ENCODE results near the gene DUS2. TPM values are rescaled to one million over a fixed set of nuclear protein-coding genes. Genes with fewer than 3 reads are reported as not detected.
"Not testable (repeated sequence)": the region's sequence is repeated elsewhere in the genome, so short reads cannot be mapped to it uniquely, and the experiment has no call there.

DUS2 gene
- total and polyA plus RNA-seq, 4 donors = 13.3 to 17.2 (median 15.3) TPM

GRCh38 chr16:68086860-68087268 lies 63.8 kb downstream of the DUS2 start:
- peak in 1 of 6 donors; percentile 7 for DNase-seq (ENCODE audit: low read depth in 4 of 6, low spot score in 6 of 6)
- Histone ChIP-seq H3K36me3 (ENCODE audit: control insufficient read depth, insufficient read depth, low read length) (no peaks in the 10 kb centered on the region), H3K9me3 (ENCODE audit: control insufficient read depth, insufficient read depth, low read length) (no peaks in the 10 kb centered on the region), H3K27ac (ENCODE audit: low read depth, low read length) (peak overlapping the region; percentile 88), H3K4me1 (ENCODE audit: control insufficient read depth, insufficient read depth, low read length) (peaks cover 24% of the 10 kb centered on the region), H3K27me3 (ENCODE audit: control insufficient read depth, insufficient read depth, low read length) (no peaks in the 10 kb centered on the region), H3K4me3 (ENCODE audit: low read depth, low read length) (peak overlapping the region; percentile 81)
- no CpG with 5 or more reads among the region's 6 CpGs for WGBS (ENCODE audit: insufficient coverage)

- Histone ChIP-seq H3K9me3 (ENCODE audit: control insufficient read depth, insufficient read depth, low read length) (no peaks in the 10 kb centered on the region), H3K27ac (ENCODE audit: low read depth, low read length) (no peak overlapping the region), H3K4me1 (ENCODE audit: control insufficient read depth, insufficient read depth, low read length) (peaks cover 24% of the 10 kb centered on the region), H3K4me3 (ENCODE audit: low read depth, low read length) (no peak overlapping the region), H3K36me3 (ENCODE audit: control insufficient read depth, insufficient read depth, low read length) (no peaks in the 10 kb centered on the region), H3K27me3 (ENCODE audit: control insufficient read depth, insufficient read depth, low read length) (no peaks in the 10 kb centered on the region)
- DNase-seq (ENCODE audit: low read depth in 4 of 6, low spot score in 6 of 6) = no peak
- no CpG with 5 or more reads among the region's 2 CpGs for WGBS (ENCODE audit: insufficient coverage)
These were observed 64.6 kb downstream of the DUS2 start for GRCh38 chr16:68087688-68088087.

GRCh38 chr16:68088130-68088972 lies 65.3 kb downstream of the DUS2 start:
- Histone ChIP-seq H3K9me3 (ENCODE audit: control insufficient read depth, insufficient read depth, low read length) (no peaks in the 10 kb centered on the region), H3K36me3 (ENCODE audit: control insufficient read depth, insufficient read depth, low read length) (no peaks in the 10 kb centered on the region), H3K4me1 (ENCODE audit: control insufficient read depth, insufficient read depth, low read length) (peaks cover 19% of the 10 kb centered on the region), H3K4me3 (ENCODE audit: low read depth, low read length) (no peak overlapping the region), H3K27ac (ENCODE audit: low read depth, low read length) (no peak overlapping the region), H3K27me3 (ENCODE audit: control insufficient read depth, insufficient read depth, low read length) (no peaks in the 10 kb centered on the region)
- no peak for DNase-seq (ENCODE audit: low read depth in 4 of 6, low spot score in 6 of 6)
- WGBS (ENCODE audit: insufficient coverage) = 97% methylated on average over 5 of the region's 9 CpGs

- no peak for DNase-seq (ENCODE audit: low read depth in 4 of 6, low spot score in 6 of 6)
- H3K4me1 ChIP-seq (ENCODE audit: control insufficient read depth, insufficient read depth, low read length) = peaks cover 12% of the 10 kb centered on the region
- no peak overlapping the region for H3K27ac ChIP-seq (ENCODE audit: low read depth, low read length)
- H3K9me3 ChIP-seq (ENCODE audit: control insufficient read depth, insufficient read depth, low read length) = no peaks in the 10 kb centered on the region
- H3K36me3 ChIP-seq (ENCODE audit: control insufficient read depth, insufficient read depth, low read length) = no peaks in the 10 kb centered on the region
- no CpG with 5 or more reads among the region's 4 CpGs for WGBS (ENCODE audit: insufficient coverage)
- H3K4me3 ChIP-seq (ENCODE audit: low read depth, low read length) = no peak overlapping the region
- H3K27me3 ChIP-seq (ENCODE audit: control insufficient read depth, insufficient read depth, low read length) = no peaks in the 10 kb centered on the region
These were observed 66.0 kb downstream of the DUS2 start for GRCh38 chr16:68089067-68089466.

GRCh38 chr16:68090130-68090529 lies 67.0 kb downstream of the DUS2 start:
- no CpG with 5 or more reads among the region's 3 CpGs for WGBS (ENCODE audit: insufficient coverage)
- Histone ChIP-seq H3K9me3 (ENCODE audit: control insufficient read depth, insufficient read depth, low read length) (no peaks in the 10 kb centered on the region), H3K36me3 (ENCODE audit: control insufficient read depth, insufficient read depth, low read length) (no peaks in the 10 kb centered on the region), H3K4me3 (ENCODE audit: low read depth, low read length) (no peak overlapping the region), H3K27ac (ENCODE audit: low read depth, low read length) (no peak overlapping the region), H3K27me3 (ENCODE audit: control insufficient read depth, insufficient read depth, low read length) (no peaks in the 10 kb centered on the region), H3K4me1 (ENCODE audit: control insufficient read depth, insufficient read depth, low read length) (peaks cover 3% of the 10 kb centered on the region)
- DNase-seq (ENCODE audit: low read depth in 4 of 6, low spot score in 6 of 6) = no peak

- no CpG with 5 or more reads among the region's 3 CpGs for WGBS (ENCODE audit: insufficient coverage)
- DNase-seq (ENCODE audit: low read depth in 4 of 6, low spot score in 6 of 6) = no peak
- no peaks in the 10 kb centered on the region for H3K36me3 ChIP-seq (ENCODE audit: control insufficient read depth, insufficient read depth, low read length)
- H3K9me3 ChIP-seq (ENCODE audit: control insufficient read depth, insufficient read depth, low read length) = no peaks in the 10 kb centered on the region
- H3K4me3 ChIP-seq (ENCODE audit: low read depth, low read length) = no peak overlapping the region
- H3K27me3 ChIP-seq (ENCODE audit: control insufficient read depth, insufficient read depth, low read length) = no peaks in the 10 kb centered on the region
- no peak overlapping the region for H3K27ac ChIP-seq (ENCODE audit: low read depth, low read length)
- H3K4me1 ChIP-seq (ENCODE audit: control insufficient read depth, insufficient read depth, low read length) = peaks cover 3% of the 10 kb centered on the region
These were observed 67.4 kb downstream of the DUS2 start for GRCh38 chr16:68090533-68090932.

GRCh38 chr16:68091380-68092261 lies 68.5 kb downstream of the DUS2 start:
- H3K36me3 ChIP-seq (ENCODE audit: control insufficient read depth, insufficient read depth, low read length) = no peaks in the 10 kb centered on the region
- no peak for DNase-seq (ENCODE audit: low read depth in 4 of 6, low spot score in 6 of 6)
- H3K27ac ChIP-seq (ENCODE audit: low read depth, low read length) = no peak overlapping the region
- WGBS (ENCODE audit: insufficient coverage) = 100% methylated on average over 2 of the region's 5 CpGs
- H3K4me1 ChIP-seq (ENCODE audit: control insufficient read depth, insufficient read depth, low read length) = peaks cover 3% of the 10 kb centered on the region
- H3K4me3 ChIP-seq (ENCODE audit: low read depth, low read length) = no peak overlapping the region
- no peaks in the 10 kb centered on the region for H3K27me3 ChIP-seq (ENCODE audit: control insufficient read depth, insufficient read depth, low read length)
- no peaks in the 10 kb centered on the region for H3K9me3 ChIP-seq (ENCODE audit: control insufficient read depth, insufficient read depth, low read length)

GRCh38 chr16:68092275-68092674 lies 69.2 kb downstream of the DUS2 start:
- H3K9me3 ChIP-seq (ENCODE audit: control insufficient read depth, insufficient read depth, low read length); H3K4me1 ChIP-seq (ENCODE audit: control insufficient read depth, insufficient read depth, low read length); H3K27me3 ChIP-seq (ENCODE audit: control insufficient read depth, insufficient read depth, low read length); DNase-seq (ENCODE audit: low read depth in 4 of 6, low spot score in 6 of 6); H3K4me3 ChIP-seq (ENCODE audit: low read depth, low read length); H3K27ac ChIP-seq (ENCODE audit: low read depth, low read length); H3K36me3 ChIP-seq (ENCODE audit: control insufficient read depth, insufficient read depth, low read length): not testable (repeated sequence)
- WGBS (ENCODE audit: insufficient coverage) = 100% methylated on average over 2 of the region's 10 CpGs

- 93% methylated on average over 3 of the region's 5 CpGs for WGBS (ENCODE audit: insufficient coverage)
- no peaks in the 10 kb centered on the region for H3K27me3 ChIP-seq (ENCODE audit: control insufficient read depth, insufficient read depth, low read length)
- peak in 1 of 6 donors; percentile 32 for DNase-seq (ENCODE audit: low read depth in 4 of 6, low spot score in 6 of 6)
- H3K36me3 ChIP-seq (ENCODE audit: control insufficient read depth, insufficient read depth, low read length) = no peaks in the 10 kb centered on the region
- no peak overlapping the region for H3K4me3 ChIP-seq (ENCODE audit: low read depth, low read length)
- H3K27ac ChIP-seq (ENCODE audit: low read depth, low read length) = no peak overlapping the region
- no peaks in the 10 kb centered on the region for H3K4me1 ChIP-seq (ENCODE audit: control insufficient read depth, insufficient read depth, low read length)
- no peaks in the 10 kb centered on the region for H3K9me3 ChIP-seq (ENCODE audit: control insufficient read depth, insufficient read depth, low read length)
These were observed 70.9 kb downstream of the DUS2 start for GRCh38 chr16:68093816-68094613.
